NCI-H345 (cell line): ENCODE data around the gene FDXACB1.

Experiments used
- DNase-seq: peaks from one replicate; lab custom pipeline; 2025; lab: John Stamatoyannopoulos, UW

The FDXACB1 gene

DNA sequence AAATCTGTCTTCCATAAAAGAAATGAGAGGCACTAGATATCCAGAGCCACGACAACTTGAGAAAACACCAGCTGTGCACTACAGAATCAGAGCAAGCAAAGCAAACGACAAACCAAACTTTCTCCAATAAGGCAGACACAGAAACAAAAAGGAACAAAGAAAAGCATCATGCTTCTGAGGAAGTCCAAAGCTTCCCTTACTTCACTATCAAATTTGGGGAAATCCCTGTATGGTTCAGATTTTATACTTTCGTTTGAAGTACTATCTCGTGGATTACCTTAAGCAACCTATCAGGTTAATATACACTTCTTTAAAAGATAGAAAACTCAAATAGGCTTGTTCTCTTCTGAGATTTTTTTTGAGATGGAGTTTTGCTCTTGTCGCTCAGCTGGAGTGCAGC is 35.3 kb downstream of the FDXACB1 start:
- DNase-seq: no peak

DNA sequence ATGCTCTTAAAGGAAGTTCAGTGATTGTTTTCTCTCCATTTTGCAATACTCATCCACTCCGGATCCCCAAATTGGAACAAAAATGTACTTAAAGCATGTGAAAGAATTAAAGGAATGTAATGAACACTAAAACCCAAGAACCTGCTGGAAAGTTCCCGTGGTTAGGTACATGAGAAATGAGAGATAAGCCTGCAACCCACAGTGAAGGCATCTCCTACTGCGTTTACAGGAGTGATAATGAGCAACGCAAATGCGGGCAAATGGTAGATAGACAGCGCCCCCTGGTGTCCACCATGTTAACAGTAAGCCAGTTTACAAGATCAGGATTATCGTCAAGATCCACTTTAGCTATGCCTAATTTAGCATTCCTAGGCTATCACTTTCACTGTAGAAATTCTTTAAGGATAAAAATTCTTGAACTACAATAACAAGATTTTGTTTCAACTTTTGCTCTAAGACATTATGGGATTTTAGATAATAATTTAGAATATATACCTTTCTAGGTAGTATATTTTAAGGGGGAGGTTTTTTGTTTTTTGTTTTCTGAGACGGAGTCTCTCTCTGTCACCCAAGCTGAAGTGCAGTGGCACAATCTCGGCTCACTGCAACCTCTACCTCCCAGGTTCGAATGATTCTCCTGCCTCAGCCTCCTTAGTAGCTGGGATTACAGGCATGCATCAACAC is 37.5 kb downstream of the FDXACB1 start:
- peak; percentile 77 for DNase-seq

DNA sequence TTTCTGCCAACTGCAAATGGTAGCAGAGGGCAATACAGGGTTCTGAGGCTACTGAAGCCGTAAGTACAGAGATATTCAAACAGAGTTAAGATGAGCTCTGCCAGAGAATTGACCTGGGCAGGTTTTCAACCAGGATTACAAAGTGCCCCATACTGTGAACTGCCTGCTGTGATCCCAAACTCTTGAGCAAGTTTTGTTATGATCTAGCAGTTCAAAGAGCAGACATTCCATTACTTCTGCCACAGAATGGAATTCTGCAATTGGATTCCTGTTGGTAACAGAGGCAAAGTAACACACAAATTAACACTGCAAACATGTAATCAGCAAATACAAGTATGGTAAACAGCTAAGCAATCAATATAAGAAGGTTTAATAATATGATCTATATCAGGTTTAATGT is 38.8 kb downstream of the FDXACB1 start:
- no peak for DNase-seq

DNA sequence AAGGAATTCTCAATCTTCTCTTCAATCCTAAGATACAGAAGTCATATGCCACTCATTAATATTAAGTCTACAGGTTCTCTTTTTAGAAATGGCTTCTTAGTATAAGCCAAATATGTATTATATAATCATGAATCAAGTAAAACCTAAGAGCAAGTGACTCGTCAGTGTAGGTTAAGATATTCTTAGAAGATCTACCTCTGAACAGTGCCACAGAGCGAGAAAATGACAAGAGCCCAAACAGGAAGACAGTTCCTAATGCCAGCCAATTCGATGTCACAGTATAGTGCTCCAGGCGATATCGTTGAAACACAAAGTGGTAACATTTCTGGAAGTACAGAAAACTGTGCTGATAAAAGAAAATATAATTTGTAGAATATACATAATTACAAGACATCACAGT is 40.9 kb downstream of the FDXACB1 start:
- no peak for DNase-seq

DNA sequence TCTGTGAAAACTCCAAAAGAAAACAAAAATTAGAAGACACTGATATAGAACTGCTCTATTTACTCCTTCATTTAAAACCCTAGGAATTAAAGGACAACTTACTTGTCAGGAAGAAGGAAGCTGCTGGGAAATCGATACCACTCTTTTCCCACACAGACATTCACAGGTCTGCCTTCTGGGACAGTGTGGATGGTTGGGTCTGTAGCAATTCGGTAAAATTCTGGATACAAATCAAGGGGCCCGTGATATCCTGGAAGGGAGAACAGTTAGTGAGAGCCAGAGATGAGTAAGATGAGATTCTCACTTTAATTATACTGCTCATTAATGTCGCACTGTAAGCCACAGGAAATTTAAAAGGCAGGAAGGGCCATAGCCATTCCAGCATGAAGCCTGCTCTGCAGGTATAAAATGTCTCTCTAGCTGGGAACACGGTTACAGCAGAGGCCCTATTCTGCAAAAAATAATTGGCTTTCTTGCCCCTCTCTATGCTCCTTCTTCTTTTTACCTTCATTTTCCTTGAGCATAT is 41.5 kb downstream of the FDXACB1 start:
- DNase-seq: no peak

DNA sequence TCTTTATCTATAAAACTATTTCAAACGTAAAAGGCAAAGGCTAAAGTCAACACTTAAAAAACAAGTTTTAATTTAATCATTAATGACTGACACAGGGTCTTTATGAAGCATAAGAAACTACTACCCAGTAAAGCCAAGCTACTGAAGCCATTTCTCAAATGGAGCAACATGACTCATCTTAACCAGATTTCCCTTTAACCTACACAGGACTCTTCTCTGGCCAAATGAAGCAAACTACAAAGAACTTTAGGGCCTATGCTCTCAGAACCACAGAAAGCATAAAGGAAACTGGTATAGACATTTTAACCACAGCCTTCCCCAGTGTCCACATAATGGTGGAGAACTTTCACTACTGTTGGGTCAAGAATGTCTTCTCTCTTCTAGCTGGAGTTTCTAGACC is 42.2 kb downstream of the FDXACB1 start:
- DNase-seq: no peak

DNA sequence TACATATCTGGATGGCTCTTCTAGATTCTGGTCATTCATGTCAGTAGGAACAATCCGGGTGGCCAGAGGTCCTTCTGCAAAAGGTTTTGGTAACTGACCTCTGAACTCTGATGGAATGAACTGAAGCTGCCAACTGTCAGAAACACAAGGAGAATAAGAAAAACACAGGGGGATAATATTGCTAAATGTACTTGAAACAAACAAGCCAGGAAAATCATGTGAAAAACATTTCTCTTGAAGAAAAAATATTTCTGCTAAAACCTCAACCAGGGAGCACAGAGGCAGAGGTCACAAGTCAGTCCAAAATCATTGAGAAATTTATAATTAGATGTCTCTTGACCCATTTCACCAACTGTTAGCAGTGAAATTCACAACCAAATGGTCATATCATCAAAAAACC is 42.8 kb downstream of the FDXACB1 start:
- DNase-seq: no peak

DNA sequence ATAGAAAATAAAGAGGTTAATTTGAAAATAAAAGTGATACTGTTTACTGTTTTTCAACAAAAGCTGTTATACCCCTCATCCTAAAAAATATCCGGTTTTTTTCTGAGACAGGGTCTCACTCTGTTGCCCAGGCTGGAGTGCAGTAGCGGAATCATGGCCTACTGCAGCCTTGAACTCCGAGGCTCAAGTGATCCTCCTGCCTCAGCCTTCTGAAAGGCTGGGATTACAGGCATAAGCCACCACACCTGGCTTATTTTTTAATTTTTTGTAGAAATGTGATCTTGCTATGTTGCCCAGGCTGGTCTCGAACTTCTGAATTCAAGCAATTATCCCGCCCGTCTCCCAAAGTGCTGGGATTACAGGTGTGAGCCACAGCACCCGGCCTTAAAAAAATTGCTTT is 43.3 kb downstream of the FDXACB1 start:
- no peak for DNase-seq

DNA sequence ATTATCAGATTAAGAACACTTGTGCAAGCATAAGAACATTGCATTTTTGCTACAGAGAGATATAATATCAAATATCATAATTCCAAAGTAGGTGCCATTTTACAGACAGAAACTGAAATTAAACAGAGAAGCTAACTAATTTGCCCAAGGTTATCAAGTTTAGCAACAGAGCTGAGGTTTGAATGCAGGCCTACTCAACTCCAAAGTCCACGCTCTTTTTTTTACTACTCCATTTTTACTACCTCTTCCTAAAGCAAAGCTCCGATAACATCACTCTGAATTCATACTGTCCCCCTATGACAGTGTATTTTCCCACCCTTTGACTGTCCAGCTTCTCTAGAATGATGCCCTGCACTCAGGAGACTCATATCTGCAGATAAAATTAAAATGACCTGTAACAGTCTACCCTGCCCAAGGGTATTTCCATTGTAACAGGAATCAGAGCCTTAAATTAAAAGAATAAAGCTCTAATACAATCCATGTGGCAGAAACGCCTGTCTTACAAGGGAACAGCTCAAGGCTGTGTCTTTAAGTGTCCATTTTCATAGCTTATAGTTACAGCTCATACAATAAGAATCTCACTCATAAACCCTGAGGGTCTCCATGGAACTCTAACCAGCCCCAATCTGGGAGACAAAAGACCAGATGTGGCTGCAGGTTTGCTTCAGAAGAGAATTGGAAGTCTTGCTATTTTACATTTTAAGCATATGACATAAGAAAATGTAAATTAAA is 44.4 kb downstream of the FDXACB1 start:
- no peak for DNase-seq

DNA sequence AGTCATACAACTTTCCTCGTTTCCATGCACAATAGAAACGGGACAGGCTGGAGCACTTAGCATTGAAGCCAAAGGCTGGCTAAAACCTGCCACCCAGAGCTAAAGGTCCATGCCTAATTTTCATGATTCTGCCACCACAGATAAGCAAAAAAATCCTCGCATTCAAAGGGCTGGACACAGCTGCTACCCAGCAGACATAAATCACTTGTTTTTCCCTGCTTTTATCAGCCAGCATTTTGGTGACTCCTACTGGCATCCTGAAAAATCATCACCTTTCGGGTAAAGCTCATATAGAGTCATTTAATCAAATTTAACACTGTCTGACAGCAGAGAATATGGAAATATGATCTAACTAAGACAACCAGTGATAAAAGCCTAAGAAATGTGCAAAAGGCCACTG is 45.4 kb downstream of the FDXACB1 start:
- no peak for DNase-seq

DNA sequence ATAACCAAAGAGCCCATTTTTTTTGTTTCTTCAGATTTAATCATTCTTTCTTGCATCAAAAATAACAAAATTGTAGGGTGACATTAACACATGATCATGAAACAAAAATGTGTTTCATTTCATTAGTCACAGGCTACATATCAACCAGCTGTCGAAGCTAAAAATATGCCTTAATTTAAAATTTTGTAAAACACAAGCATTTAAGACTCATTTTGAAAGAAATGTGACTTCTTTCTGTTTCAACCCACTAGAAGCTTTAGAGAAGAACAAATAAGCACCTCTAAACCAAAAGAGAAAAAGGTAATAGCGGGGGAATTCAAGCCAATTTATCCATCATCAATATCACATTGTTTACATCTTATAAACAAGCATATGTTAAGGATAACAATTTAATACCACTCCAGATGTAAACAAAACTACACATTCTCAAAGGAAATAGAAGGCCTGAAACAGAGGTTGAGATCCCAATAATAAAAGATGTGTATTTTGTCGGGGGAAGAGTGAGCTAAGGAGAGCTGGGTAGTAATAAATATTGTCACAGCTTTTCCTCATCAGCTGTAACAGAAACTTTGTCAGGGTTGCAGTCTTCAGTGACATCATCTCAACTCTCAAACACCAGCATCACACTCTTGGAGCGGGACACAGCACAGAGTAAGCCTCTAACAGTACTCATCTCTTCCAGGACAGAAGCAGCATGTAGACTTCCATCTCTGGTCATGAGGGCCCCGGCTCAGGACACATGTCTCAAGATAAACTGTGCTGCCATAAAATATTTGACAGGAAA is 49.6 kb downstream of the FDXACB1 start:
- DNase-seq: no peak

DNA sequence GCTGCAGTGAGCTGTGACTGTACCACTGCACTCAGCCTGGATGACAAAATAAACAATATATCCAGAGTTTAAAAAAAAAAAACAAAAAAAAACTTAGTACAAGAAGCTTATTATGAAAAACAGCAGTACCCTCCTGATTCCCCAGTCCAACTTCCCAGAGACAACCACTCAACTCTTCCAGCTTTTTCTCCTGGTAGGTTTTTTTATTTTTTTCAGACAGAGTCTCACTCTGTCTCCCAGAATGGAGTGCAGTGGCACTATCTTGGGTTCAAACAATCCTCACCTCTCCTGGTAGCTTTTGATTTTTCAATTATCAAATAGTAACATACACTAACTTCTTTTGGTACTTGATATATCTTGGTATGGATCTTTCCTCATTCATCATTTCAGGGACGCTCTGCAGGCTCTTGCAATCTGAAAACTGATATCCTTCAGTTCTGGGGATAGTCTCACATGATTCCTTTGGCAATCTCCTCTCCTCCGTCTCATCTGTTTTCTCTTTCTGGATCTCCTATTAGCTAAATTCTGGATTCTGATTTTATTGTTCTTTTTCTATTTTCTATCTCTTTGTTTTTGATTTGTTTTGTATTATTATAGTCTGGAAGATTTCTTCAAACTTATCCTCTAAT is 52.5 kb downstream of the FDXACB1 start:
- DNase-seq: no peak
